Omental fat pad (tissue), 4 donors: ENCODE results near the gene ZNF512B. TPM values are rescaled to one million over a fixed set of nuclear protein-coding genes. Genes with fewer than 3 reads are reported as not detected.

Experiments used
- ATAC-seq: fragments of 150-250 bp; one replicate; pipeline ENCODE4 v1.9.1; 2016; ENCODE audit warnings: mild to moderate bottlenecking, moderate library complexity; ENCODE audit not compliant: low FRiP score
- DNase-seq: peaks from one replicate; pipeline ENCODE4 v3.0.0-alpha.2; 2019; ENCODE audit warnings: low spot score
- small RNA-seq: library from RNA; depleted of rRNA; stranded (forward); fragments of <200 nt; gene quantifications from one replicate; pipeline ENCODE3, GENCODE V24; 2016
- total RNA-seq, 4 donors: library from RNA; depleted of rRNA; stranded (reverse); fragments of >200 nt; gene quantifications; one replicate each; pipeline ENCODE4 v1.1.0, GENCODE V29; 2016
- TF ChIP-seq, protein P1 (sequence below), 3 donors: fragments of 450-650 bp; IDR thresholded peaks; one replicate each; pipeline ENCODE4 v1.5.1; 2016 to 2017; ENCODE audit warnings: antibody characterized with exemption in 3 of 3, mild to moderate bottlenecking in 3 of 3, moderate library complexity in 2 of 3

ZNF512B gene
- total RNA-seq, 4 donors from 2014 or later, result 6.4 to 9.8 (median 7.2) TPM

GRCh38 chr20:63908008-63908682 is 61.6 kb downstream of the ZNF512B start:
- TF ChIP-seq, protein P1, sequence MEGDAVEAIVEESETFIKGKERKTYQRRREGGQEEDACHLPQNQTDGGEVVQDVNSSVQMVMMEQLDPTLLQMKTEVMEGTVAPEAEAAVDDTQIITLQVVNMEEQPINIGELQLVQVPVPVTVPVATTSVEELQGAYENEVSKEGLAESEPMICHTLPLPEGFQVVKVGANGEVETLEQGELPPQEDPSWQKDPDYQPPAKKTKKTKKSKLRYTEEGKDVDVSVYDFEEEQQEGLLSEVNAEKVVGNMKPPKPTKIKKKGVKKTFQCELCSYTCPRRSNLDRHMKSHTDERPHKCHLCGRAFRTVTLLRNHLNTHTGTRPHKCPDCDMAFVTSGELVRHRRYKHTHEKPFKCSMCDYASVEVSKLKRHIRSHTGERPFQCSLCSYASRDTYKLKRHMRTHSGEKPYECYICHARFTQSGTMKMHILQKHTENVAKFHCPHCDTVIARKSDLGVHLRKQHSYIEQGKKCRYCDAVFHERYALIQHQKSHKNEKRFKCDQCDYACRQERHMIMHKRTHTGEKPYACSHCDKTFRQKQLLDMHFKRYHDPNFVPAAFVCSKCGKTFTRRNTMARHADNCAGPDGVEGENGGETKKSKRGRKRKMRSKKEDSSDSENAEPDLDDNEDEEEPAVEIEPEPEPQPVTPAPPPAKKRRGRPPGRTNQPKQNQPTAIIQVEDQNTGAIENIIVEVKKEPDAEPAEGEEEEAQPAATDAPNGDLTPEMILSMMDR (IDR thresholded peaks at IDR 0.05), result no peak
- ATAC-seq, result no peak
- no peak for DNase-seq

Small RNAs within 50 kb of the gene (small RNA-seq; reads per million reads assigned to genes)
- gene MIR647 (not detected), gene MIR941-2 (not detected), gene MIR941-4 (not detected), gene MIR941-5 (not detected), gene RNU1-134P (not detected)

Other genes with a start within 250 kb of the ZNF512B start
- gene LIME1, start 233.3 kb downstream of the ZNF512B start, total RNA-seq, result 10 to 100 TPM in 2 of 4 donors, 1 to 10 TPM in 2; 7.4 to 21.1 (median 14.0) TPM
- gene SLC2A4RG, start 230.2 kb downstream of the ZNF512B start, total RNA-seq, result 10 to 100 TPM; 25.3 to 82.0 (median 40.9) TPM
- gene ZBTB46, start 138.7 kb downstream of the ZNF512B start, total RNA-seq, result 10 to 100 TPM; 11.1 to 65.3 (median 17.8) TPM
- not detected for gene ABHD16B, start 108.4 kb downstream of the ZNF512B start, total RNA-seq
- gene TPD52L2, start 104.7 kb downstream of the ZNF512B start, total RNA-seq, result 100 to 1,000 TPM; 102 to 131 (median 113) TPM
- 10 to 100 TPM; 29.9 to 56.3 (median 45.4) TPM for gene DNAJC5, start 74.8 kb downstream of the ZNF512B start, total RNA-seq
- 10 to 100 TPM; 25.7 to 48.9 (median 30.3) TPM for gene UCKL1, start 13.5 kb downstream of the ZNF512B start, total RNA-seq
- 1 to 10 TPM in 1 of 4 donors, under 1 TPM in 2, not detected in 1; 0.48 to 1.2 (median 0.84) TPM for gene SAMD10, start 9.7 kb upstream of the ZNF512B start, total RNA-seq
- gene PRPF6, start 11.2 kb upstream of the ZNF512B start, total RNA-seq, result 10 to 100 TPM; 34.7 to 43.8 (median 40.2) TPM
- gene C20orf204, start 66.3 kb upstream of the ZNF512B start, total RNA-seq, result 1 to 10 TPM in 1 of 4 donors, under 1 TPM in 3; 0.37 to 6.5 (median 0.68) TPM
- gene SOX18, start 79.7 kb upstream of the ZNF512B start, total RNA-seq, result 10 to 100 TPM in 1 of 4 donors, 1 to 10 TPM in 3; 2.9 to 16.7 (median 7.7) TPM
- gene TCEA2, start 93.3 kb upstream of the ZNF512B start, total RNA-seq, result 10 to 100 TPM; 20.5 to 34.8 (median 23.4) TPM
- 10 to 100 TPM; 14.0 to 45.1 (median 29.3) TPM for gene RGS19, start 109.6 kb upstream of the ZNF512B start, total RNA-seq
- gene OPRL1, start 110.2 kb upstream of the ZNF512B start, total RNA-seq, result 1 to 10 TPM in 3 of 4 donors, under 1 TPM in 1; 0.96 to 4.4 (median 1.4) TPM
- gene LKAAEAR1, start 114.5 kb upstream of the ZNF512B start, total RNA-seq, result under 1 TPM in 1 of 4 donors, not detected in 3; 0.65 TPM
- gene NPBWR2, start 137.6 kb upstream of the ZNF512B start, total RNA-seq, result not detected
- gene MYT1, start 194.5 kb upstream of the ZNF512B start, total RNA-seq, result not detected